GM18498 (cell line): ENCODE data around the gene SORCS1.

Experiments used
- ATAC-seq: cut with Tn5 transposase; IDR thresholded peaks from one replicate; pipeline ENCODE4 v1.9.1; 2021; ENCODE audit warnings: mild to moderate bottlenecking, moderate library complexity; ENCODE audit not compliant: unreplicated experiment

The SORCS1 gene

DNA sequence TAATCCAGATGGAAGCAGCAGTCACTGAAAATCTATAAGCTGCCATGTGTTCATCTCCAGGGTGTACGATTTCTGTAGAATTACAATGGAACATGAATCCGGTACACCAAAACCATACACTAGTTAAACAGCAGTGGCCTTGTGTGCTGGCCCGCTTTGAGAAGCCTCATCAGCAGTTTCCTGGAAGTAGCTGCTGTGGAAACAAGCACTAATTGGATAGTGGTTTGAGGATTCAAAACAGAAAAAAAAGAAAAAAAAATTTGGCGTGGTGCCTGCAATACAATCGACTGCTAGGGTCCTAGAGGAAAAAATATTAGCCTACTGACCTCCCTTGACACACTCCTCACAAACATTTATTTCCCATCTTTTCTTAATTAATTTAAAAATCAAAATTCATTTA is 545.9 kb downstream of the SORCS1 start:
- no peak for ATAC-seq

DNA sequence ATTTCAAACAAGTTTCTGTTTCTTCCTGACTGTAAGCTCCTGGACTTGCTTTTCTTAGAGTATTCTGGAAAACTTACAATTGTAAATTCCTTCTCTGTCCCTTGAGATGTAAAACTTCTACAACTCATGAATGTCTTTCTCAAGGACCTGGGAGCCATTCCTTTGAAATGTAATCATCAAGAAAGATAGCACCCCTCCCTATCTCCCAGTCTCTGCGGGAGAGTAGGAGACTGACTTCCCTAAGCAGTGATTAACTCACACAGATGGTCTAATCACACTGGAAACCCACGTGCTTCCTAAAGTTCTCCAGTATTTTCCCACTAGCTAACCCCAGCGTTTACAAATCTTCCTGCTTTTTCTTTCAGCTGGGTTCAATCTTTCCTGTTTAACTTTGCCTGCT is 549.4 kb downstream of the SORCS1 start:
- no peak for ATAC-seq

DNA sequence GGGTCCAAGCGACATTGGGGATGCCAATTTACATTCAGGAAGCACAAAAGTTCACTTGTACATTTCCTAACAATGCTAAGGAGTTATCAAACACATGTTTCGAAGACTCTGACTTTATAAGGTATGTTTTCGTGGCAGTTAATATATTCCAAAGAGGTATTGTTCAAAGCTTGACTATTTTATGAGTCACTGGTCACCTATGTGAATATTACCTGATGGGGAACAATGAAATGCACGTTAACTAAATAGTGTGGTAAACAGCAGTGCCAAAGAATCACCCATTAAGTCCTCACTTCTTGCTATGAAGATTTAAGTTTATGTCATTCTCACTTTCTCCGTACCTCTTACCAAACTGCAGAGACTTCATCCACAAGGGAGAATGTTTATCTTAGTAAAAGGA is 550.2 kb downstream of the SORCS1 start:
- no peak for ATAC-seq

DNA sequence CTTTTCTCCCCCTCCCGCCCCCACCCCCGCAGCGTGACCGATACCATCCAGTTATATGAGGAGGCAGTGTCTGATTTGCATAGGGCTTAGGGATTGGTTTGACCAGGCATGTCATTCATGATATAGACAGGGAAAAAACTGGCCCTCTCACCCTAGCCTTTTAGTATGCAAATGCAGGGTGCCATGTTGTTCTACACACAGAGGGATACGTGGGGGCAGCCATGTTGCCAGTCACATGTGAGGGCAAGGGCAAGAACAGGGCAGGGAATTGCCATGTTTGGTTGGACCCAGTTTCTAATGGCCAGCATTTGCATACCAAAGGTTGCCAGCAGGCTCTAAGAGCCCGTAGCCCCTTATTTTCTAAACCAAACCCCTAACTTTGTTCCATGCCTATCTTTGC is 552.1 kb downstream of the SORCS1 start:
- ATAC-seq = no peak

DNA sequence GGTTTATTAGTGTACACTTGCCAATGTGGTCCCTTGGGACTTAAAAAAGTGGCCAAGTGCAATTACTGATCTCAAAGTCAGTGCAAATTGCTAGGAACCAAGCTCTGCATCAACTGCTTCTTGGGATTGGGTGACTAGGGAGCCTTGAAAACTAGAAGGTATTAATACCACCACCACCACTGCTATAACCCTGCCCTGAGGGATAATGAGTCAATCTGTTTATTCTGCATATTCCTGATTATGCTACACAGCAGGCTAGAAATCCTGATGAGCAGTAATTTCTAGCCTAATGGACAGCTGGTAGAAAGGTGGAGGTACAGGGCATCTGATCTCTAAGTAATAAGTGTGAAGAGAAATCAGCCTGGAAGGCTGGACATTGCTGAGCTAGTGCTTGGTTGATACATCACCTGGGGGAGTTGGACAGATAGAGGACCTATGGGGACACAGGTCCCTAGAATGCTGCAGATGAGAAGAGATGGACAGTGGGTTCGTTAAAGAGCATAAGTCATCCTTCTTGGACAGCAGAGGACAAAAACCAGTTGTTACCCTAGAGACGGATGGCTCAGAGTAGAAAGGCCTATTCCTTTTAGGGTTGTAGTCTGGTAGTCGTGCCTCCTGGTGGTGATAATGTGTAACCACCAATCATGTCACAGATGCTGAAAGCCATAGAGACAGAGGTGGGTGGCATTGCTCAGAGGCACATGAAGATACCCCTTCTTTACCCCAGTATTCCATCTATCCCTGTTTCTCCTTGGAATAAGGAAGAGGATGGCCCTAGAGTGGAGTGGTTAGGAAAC is 554.8 kb downstream of the SORCS1 start:
- ATAC-seq = peak; percentile 64

DNA sequence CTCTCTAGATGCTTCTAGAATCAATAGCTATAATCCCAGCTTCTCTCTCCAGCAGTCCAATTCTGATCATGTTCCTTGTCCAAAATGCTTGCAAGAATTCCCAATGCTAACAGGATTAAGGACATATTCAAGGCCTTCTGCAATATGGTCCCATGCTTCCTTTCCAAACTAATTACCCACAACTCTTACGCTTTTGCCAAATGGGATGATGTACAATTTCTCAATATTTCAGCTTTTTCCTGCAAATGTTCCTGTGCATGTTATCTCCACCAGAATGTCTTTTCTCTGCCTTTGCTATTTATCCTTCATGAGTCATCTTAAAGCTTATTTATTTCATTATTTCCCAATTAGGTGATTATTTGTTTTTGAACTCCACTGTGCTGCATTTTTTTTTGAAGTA is 556.4 kb downstream of the SORCS1 start:
- ATAC-seq = no peak

DNA sequence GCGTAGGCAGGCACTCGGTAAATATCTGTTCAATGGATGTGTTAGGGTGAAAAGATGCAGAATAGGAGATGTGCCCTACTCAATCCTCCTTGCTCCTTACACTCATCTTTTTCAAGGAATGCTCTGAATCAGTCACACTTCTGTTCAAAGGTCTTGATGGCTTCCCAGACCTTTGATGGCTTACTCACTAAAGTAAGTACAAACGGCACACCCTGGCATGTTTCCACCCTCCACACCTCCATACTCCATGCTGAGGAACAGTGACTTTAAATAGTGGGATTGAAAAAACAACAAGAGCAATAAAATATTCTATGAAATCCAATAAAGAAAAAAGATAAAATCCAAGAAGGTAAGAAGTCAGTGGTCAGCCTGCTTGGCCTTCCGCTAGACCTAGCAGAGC is 569.2 kb downstream of the SORCS1 start:
- ATAC-seq = no peak

DNA sequence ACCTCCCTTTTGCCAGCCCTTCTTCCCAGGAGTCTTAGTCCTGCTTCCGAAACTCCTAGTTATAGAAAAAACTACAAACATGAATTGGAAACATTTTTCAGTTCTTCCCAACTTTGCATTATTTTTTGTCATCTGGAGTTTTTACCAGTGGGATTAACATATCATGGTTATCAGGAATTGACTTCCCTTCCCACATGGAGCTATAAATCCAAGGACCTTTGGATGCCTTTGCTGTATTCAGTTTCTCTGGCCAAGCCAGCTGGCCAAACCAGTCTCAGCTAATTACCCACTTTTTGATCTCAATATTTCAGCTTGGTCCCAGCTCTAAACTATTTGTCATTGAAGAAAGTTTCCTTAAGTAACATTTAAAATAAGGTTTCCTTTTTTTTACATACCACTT is 570.6 kb downstream of the SORCS1 start:
- no peak for ATAC-seq

DNA sequence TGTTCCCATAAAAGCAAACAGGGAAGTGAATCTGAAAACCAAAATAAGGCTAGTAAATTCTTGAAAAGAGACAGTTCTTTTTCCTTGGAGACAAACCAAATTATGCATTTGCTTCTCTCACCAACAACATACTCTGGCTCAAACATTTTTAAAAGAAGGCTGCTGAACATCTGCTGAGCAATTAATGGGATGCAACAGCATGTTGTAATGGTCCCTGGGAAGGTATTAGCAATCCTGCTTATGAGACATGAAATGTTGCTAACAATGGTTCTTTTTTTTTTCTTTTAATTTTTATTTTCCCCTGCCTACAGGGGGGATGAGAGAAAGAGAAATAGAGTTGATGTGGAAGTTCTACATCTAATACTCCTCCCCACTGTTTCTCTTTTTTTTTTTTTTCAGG is 572.1 kb downstream of the SORCS1 start:
- no peak for ATAC-seq

DNA sequence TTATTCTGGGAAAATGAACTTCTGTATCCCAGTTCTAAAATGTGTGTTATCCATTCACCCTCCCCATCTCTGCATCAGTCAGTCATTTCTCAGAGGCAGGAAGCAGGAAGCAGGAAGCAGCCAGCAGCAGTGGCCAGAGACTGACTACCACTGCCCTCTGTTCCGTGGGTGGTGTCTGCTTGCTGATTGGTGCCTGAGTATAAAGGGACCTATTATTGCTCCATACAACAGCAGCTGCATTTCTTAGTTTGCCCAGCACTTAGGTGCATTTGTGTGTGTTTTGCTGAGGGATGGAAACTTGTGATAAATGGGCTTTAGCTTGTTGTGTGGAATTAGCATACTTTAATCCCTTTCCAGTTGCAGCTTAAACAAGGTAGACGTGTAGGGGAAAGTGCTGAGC is 582.2 kb downstream of the SORCS1 start:
- no peak for ATAC-seq

DNA sequence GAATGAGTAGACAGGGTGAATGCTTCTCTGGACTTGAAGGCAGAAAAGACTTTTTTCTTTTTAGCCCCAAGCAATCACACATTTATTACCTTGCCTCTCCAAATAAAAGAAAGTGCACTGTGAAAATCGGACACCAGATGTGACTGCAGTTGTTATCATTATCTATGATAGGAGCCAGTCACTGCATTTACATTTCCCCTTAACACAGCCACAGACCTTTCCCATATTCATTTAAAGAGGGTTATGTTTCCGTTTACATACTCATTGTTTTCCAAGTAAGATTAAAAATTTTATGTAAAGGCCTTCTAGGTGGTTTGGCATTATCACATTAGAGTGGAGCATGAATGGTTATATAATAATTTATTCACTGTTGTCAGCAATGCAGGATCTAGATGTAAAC is 586.8 kb downstream of the SORCS1 start:
- ATAC-seq = no peak

DNA sequence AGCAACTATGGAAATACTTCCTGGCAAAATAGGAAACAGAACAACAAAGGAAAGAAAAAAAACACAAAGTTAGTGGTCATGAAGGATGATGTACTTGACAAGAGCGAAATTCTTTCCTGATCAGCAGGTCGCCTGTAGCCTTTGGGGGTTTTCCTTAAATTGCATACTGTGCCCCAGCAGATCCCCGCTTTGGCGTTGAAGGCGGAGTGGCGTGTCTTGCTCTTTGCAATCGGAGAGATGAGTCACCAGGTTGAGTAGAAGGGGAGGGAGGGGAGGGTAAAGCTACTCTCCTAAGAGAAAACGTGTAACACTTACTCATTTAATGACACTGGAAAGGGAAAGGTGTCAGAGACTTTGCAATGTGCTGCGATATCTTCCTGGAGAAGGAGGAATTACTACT is 587.2 kb downstream of the SORCS1 start:
- no peak for ATAC-seq

DNA sequence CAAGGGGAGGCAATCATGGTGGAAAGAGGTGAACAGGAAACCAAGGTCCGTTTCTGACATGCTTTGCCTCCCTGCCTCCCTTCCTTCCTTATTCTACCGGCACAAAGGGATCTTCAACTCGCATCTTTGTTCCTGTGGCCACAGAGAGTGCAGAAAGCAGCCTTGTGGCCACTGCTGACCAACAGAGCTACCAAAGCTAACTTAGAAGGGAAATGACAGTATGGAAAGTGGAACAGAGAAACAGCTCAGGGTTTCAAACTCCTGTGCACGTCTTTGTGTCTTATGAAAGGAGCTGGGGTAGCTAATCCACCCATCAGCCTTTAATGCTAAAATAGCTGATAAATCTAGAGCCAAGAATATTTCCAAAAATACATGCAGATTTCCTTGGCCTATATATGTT is 588.0 kb downstream of the SORCS1 start:
- ATAC-seq = peak; percentile 68

DNA sequence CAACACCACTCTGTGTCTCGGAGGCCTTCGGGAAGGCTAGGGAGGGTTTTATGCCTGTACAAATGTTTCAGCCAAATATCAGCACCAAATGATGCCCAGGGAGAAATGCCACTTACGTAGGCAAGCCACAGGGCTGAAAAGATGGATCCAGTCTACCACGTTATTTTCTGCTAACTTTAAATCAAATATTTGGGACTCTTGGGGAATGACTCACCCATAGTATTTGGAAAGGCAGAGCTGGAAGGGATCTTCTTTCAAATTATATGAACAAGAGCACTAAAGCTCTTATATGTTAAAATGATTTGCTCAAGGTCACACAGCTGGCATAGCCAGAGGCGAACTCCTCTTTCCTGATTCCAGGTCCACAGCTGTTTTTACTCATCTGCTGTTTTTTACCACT is 591.4 kb downstream of the SORCS1 start:
- ATAC-seq = no peak

DNA sequence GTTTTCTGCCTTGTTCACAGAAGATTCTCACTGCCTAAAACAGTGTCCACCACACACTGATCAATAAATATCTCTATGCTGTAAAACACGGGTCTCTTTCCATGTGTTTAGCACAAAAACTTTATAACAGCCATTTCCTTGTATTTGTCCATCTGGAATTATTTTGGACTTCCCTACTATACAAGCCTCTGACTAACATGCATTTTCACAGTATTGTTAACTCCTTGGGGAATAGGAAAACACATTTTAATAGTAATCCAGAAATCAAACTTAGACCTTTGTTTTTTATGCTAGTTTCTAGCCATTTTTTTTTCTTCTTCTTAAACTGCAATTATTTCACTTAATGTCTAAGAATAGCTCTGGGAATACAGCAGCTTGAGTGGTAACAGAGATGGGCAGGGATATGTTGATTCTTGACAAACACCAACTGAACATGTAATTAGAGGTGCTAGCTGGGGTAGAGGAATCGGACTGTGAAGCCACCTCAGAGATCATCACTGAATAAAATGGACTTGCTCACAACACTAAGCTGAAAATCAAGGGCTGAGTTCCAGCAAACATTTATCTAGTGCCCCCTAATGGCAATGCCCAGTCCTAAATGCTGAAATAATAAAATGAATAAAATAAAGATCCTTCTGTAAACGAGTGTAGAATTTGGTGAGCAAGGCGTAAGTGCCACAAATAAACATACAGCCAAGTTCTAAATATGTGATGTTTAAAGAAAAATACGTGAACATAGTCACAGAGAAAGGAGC is 593.1 kb downstream of the SORCS1 start:
- ATAC-seq = no peak

DNA sequence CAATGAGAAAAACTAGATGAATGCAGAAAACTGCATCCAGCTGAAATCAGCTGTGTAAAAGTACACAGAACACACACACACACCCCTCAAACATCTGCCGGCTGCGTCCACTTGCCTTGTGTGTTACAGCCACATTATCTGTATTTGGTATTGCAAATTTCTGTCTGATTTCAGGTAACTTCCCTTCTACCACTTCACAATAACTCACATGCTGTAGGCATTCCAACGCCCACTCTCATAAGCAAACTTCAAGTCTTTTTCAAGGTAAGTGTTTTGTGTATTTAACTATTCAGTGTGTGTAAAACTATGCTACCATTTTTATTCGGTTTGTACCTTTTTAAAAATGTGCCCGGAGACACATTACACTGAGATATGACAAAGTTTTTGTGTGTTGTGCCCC is 594.2 kb downstream of the SORCS1 start:
- ATAC-seq = no peak

DNA sequence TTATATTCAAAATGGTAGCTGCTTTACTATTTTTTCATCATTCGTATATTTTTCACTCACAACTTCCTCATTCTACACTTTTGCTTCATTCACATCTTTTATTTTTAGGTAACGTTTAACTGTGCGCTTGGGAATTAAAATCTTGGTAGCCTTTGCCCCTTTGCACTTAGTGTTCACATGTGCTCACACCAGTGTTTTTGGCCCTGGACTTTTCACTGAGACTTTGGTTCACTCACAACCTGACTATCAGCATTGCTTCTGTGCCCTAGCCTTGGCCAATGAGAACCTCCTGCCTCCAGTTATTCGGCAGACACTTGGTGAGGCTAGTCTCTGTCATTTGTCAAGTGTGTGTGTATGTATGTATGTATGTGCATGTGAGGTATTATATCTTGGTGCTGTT is 596.9 kb downstream of the SORCS1 start:
- ATAC-seq = no peak

DNA sequence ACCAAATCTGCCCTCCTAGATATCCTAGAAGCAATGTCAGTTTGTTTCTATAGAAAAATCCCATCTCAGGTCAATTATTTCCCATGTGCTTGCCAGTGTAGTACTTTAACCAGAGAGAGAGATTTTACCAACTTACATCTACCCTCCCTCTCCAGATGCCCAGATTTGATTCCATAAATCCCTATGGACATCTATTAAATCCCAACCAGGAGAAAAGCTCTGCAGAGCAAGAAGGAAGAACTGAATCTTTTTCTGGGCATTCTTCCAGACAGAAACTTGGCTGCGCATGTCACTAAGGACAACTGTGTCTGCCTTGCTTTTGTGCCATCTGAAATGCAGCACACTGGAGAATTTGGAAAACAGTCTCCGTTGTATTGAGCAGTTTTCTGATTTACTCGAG is 597.6 kb downstream of the SORCS1 start:
- ATAC-seq = no peak

DNA sequence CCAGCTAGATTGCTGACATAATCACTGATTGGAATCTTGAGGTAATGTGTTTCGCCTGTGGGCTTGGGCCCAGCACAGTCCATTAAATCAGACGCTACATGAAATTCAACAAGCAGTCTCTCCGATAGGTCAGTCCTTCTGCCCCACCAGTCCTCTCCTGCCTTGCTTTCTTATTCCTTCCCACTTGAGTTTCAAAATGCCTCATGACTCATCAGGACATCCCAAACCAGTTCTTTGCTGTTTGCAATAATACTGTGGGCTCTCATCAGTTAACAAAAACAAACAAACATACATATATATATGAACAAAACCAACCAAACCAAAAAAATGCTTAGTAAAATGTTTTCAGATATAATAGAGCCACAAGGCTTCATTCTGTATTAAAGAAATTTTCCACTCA is 599.0 kb downstream of the SORCS1 start:
- no peak for ATAC-seq

DNA sequence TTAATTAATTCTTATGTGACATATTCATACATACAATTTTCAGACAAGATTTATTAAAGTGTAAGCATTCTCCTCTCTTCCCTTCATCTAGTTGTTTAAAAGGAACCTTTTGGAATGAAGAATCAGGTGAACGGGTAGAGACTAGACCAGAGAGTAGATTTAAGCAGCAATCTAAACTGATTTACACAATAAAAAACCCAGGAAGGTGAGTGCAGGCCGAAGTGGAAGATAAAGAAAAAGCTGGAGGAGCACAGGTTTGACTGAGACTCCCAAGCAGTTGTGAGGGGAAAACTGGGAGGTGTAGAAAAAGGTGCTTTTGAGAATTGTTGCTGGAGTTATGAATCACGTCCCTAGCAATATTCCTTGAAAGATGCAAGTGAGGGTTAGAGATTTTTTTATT is 601.1 kb downstream of the SORCS1 start:
- ATAC-seq = no peak

DNA sequence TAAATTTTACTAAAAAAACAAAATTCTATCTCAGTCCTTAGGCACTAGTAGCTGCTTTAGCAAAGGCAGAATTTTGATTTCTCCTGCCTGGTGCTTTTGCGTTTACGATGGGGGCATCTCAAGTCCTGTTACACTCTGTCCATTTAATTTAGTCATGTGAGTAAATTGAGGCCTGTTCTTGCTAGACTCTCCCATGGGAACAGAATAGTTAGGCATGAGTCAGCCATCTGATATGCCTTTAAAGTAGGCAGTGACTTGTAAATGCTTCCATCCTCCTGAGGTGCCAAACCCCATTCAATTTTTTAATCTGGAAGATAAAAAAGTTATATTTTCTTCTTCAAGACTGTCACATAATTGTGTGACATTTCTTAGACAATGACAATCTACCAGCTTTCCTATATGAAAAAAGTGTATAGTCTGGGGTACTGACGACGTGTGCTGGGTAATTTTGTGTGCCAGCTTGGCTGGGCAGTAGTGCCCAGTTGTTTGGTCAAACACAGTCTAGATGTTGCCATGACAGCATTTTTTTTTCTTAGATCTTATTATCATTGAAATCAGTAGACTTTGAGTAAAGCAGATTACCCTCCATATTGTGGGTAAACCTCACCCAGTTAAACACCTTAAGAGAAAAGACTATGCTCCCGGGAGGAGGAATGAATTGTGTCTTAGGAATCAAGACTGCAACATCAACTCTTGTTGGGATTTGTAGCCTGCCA is 603.4 kb downstream of the SORCS1 start:
- no peak for ATAC-seq

DNA sequence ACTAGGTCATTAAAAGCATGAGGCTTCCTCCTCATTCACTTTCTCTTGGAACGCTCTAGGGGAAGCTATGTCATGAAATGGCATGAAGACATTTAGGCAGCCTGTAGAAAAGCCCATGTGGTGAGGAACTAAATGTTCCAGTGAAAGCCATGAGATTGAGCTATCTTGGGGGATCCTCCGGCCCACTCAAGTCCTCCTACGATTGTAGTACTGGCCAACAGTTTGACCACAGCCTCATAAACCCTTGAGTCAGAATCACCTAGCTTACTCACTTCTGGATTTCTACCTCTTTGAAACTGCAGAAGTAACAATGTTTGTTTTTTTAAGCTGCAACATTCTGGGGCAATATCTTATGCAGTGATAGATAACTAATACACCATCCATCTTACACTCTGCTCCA is 605.1 kb downstream of the SORCS1 start:
- no peak for ATAC-seq
